D341Med (cell line): ENCODE results near the gene SLF1.

Source experiments
- DNase-seq: peaks from one replicate; pipeline ENCODE4 v3.0.0; 2012; ENCODE audit warnings: low spot score

Gene SLF1

DNA sequence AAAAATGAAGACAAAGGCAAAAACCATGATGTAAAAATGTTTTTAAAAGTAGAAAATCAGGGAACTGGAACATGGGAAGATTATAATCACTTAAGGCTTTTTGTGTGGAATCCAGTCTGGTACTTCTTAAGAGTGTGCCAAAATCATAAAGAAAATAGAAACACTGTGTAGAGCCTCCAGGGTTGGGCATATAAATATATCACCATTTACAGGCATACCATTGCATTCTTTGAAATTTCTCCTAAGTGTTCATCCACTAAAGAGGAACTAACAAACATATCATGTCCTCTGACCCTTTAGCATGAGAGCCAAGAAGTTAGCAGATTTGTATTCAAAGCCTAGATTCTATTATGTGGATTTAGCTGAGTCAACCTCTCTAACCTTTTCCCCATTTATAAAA is 93.3 kb downstream of the SLF1 start:
- no peak for DNase-seq

DNA sequence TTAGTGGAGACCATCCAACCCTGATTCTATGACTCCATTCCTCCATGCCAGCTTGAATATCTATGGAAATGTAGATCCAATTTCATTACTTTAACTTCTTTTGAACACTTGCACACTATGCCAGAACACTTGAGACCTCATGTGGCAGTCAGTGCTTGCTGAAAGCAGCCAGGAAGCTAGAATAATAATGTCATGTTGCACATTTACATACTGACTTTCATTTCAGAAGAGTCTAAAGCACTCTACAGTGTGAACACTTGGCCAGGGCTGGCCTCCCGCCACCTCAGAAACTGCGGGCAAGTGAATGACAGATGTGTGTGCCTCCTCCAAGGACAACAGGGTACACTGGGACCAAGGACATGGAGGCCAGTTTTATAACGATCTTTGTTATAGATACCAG is 97.3 kb downstream of the SLF1 start:
- DNase-seq = no peak

DNA sequence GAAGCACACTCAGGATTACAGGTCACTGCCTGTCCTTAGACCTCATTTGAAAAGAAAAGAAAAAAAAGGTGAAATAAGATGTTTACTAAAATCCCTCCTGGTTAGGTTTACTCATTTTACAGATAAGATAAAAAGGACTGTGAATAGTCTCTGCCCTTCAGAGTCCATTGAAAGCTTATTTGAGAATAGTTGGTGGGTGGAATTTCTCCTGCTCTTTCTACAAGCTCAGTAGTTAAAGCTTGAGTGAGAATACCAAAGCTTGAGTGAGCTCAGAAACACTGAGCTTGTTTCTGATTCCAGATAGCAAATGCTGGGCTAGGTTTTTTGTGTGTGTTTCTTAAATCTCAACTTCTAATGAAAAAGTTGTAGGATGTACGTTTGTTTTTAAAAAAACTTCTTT is 106.7 kb downstream of the SLF1 start:
- DNase-seq = no peak

- DNase-seq = no peak
Observed at GRCh38 chr5:94731471-94731870, 113.0 kb downstream of the SLF1 start.

DNA sequence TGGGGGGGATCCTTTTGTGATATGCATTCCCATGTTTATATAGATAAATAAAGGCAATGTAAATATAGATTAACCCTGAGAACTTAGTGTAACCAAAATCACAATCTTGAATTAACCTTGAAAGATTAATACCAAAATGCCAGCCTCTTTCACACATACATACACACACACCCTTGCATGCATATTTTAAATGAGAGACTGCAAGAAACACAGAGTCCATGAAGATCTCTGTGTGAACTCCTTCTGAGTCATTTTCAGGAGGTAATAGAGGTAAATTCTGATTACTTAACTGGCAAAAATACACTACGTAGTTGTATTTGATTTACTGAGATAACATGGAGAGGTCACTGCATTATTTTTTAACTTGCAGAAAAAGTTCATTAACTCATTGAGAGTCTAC is 118.0 kb downstream of the SLF1 start:
- no peak for DNase-seq

GRCh38 chr5:94740286-94740685 is 121.8 kb downstream of the SLF1 start:
- DNase-seq = no peak

- no peak for DNase-seq
Observed at GRCh38 chr5:94742852-94743251, 124.4 kb downstream of the SLF1 start.

- DNase-seq = no peak
Observed at GRCh38 chr5:94744906-94745305, 126.4 kb downstream of the SLF1 start.

DNA sequence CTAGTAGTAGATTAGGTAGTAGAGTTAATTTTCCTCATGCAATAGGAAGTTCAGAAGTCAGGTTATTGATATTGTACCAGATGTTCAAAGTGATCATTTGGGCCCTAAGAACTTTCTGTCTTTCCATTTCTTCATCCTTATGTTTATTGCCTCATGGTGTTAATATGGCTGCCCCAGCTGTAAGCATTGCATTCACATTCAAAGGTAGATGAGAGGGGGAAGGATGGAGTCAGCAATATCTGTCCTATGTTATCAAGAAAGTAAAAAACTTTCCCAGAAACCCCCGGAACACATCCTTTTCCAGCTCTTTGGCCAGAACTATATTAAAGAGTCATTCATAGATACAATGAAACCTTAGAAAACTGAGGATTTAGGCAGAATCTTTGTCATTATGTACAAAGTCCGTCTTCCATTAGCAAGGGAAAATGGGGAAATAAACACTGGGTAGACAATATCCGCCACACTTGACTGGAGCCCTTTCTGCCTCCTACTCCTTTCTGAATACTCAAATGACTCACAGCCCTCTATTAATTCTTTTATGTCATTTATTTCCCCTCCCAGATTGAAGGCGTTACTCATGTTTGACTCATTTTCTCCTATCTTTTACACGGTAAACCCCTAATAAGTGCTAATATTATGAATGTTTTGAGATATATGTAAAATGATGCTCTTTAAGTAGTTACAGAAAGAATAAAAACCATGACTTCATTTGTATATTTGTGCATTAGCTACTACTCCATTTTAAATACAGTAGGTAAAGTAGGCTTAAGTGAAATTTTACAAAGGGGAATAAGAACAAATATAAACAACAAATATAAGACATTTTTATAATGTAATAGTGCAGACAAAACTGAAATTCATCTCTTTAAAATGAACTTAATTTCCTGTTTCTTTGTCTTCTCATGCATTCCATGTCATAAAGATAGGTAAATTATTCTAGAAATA is 127.6 kb downstream of the SLF1 start:
- DNase-seq = no peak

DNA sequence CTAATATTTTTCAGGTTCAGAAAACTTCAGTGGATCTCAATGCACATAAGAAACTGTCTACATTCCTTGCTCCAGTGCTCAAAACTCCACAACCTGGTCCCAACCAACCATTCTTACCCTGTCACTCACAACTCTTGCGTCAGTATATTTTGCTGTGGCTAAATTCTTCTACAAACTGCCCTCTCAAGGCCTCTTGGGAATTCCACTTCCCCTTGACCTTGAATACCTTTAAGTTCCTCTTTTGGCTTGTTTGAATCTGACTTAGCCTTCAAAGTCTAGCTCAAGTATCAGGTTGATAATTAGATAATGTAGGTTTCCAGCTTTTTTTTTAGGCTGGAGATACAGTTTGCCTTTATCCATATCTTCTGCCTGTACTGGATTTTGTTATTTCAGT is 128.3 kb downstream of the SLF1 start:
- DNase-seq = no peak
